Measurements from ENCODE around the gene PDK2. TPM values are rescaled to one million over a fixed set of nuclear protein-coding genes. Genes with fewer than 3 reads are reported as not detected.

The PDK2 gene
- total and polyA plus RNA-seq, 2 donors (not counting 1 experiment from before 2014, with no cell fraction given), result 19.2 to 41.0 TPM

- no peaks in the 10 kb centered on the region for H3K79me2 ChIP-seq (ENCODE audit: control insufficient read depth, insufficient read depth, low read length)
- no peaks in the 10 kb centered on the region for H4K20me1 ChIP-seq (ENCODE audit: control insufficient read depth, extremely low read depth, insufficient read depth, low read length)
- TF ChIP-seq EZH2 (IDR thresholded peaks at IDR 0.05; ENCODE audit: low read length, missing control alignments), result no peak
- TF ChIP-seq, protein P1, sequence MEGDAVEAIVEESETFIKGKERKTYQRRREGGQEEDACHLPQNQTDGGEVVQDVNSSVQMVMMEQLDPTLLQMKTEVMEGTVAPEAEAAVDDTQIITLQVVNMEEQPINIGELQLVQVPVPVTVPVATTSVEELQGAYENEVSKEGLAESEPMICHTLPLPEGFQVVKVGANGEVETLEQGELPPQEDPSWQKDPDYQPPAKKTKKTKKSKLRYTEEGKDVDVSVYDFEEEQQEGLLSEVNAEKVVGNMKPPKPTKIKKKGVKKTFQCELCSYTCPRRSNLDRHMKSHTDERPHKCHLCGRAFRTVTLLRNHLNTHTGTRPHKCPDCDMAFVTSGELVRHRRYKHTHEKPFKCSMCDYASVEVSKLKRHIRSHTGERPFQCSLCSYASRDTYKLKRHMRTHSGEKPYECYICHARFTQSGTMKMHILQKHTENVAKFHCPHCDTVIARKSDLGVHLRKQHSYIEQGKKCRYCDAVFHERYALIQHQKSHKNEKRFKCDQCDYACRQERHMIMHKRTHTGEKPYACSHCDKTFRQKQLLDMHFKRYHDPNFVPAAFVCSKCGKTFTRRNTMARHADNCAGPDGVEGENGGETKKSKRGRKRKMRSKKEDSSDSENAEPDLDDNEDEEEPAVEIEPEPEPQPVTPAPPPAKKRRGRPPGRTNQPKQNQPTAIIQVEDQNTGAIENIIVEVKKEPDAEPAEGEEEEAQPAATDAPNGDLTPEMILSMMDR (conservative IDR thresholded peaks at IDR 0.05 in 1 of 2, IDR thresholded peaks at IDR 0.05 in 1 of 2; ENCODE audit: low read depth in 1 of 2, low read length in 2 of 2), result no peak
- H3K36me3 ChIP-seq (ENCODE audit: control insufficient read depth, insufficient read depth, low read length), result peaks cover 1% of the 10 kb centered on the region
- no peak overlapping the region for H2AFZ ChIP-seq (ENCODE audit: low read length)
- H3K9ac ChIP-seq (ENCODE audit: insufficient read depth, low read length), result no peak overlapping the region
- no peak for DNase-seq (ENCODE audit: low read depth in 2 of 2)
- H3K27me3 ChIP-seq (ENCODE audit: control insufficient read depth, insufficient read depth, low read length), result no peaks in the 10 kb centered on the region
- no peak overlapping the region for H3K27ac ChIP-seq (ENCODE audit: insufficient read depth, low read length)
- no peaks in the 10 kb centered on the region for H3K9me3 ChIP-seq (ENCODE audit: control insufficient read depth, insufficient read depth, low read depth, low read length)
- H3K4me1 ChIP-seq (ENCODE audit: control insufficient read depth, extremely low read depth, insufficient read depth, low read length), result peaks cover 22% of the 10 kb centered on the region
- no peak overlapping the region for H3K4me3 ChIP-seq (replicated peaks in 1 of 4; ENCODE audit: control extremely low read depth in 1 of 4, insufficient read depth in 1 of 4, low read depth in 3 of 4, low read length in 4 of 4)
- no peak overlapping the region for H3K4me2 ChIP-seq (ENCODE audit: extremely low read depth, insufficient read depth, low read length)
These were observed 2.8 kb downstream of the PDK2 start for GRCh38 chr17:50097926-50098325.

GRCh38 chr17:50098583-50098982 is 3.4 kb downstream of the PDK2 start:
- Histone ChIP-seq H3K4me2 (ENCODE audit: extremely low read depth, insufficient read depth, low read length) (no peak overlapping the region), H3K4me3 (replicated peaks in 1 of 4; ENCODE audit: control extremely low read depth in 1 of 4, insufficient read depth in 1 of 4, low read depth in 3 of 4, low read length in 4 of 4) (no peak overlapping the region), H3K27ac (ENCODE audit: insufficient read depth, low read length) (no peak overlapping the region), H3K36me3 (ENCODE audit: control insufficient read depth, insufficient read depth, low read length) (peaks cover 1% of the 10 kb centered on the region), H3K9ac (ENCODE audit: insufficient read depth, low read length) (no peak overlapping the region), H3K27me3 (ENCODE audit: control insufficient read depth, insufficient read depth, low read length) (no peaks in the 10 kb centered on the region), H2AFZ (ENCODE audit: low read length) (no peak overlapping the region), H3K4me1 (ENCODE audit: control insufficient read depth, extremely low read depth, insufficient read depth, low read length) (peaks cover 22% of the 10 kb centered on the region), H4K20me1 (ENCODE audit: control insufficient read depth, extremely low read depth, insufficient read depth, low read length) (no peaks in the 10 kb centered on the region), H3K9me3 (ENCODE audit: control insufficient read depth, insufficient read depth, low read depth, low read length) (no peaks in the 10 kb centered on the region), H3K79me2 (ENCODE audit: control insufficient read depth, insufficient read depth, low read length) (no peaks in the 10 kb centered on the region)
- no peak for TF ChIP-seq EZH2 (IDR thresholded peaks at IDR 0.05; ENCODE audit: low read length, missing control alignments)
- TF ChIP-seq, protein P1 (conservative IDR thresholded peaks at IDR 0.05 in 1 of 2, IDR thresholded peaks at IDR 0.05 in 1 of 2; ENCODE audit: low read depth in 1 of 2, low read length in 2 of 2), result no peak
- DNase-seq (ENCODE audit: low read depth in 2 of 2), result no peak

DNA sequence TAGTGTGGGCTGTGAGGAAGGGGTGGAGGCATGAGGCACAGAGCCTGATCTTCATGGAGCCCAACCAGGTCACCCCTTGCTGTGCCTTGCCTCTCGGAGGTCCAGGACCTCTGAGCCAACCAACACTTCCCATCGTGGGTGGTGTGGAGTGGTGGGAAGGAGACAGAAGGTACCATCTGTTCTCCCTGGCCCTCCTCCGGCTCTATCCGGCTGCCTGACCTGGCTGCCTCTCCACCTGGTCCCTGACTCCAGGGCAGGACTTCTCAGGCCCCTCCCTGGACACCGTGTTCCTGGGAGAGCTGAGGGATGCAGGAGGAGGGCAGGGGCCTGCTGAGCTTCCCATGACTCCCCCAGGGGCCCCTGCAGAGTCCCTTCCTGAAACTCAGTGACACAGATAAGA is 3.9 kb downstream of the PDK2 start:
- H3K36me3 ChIP-seq (ENCODE audit: control insufficient read depth, insufficient read depth, low read length), result peaks cover 1% of the 10 kb centered on the region
- no peaks in the 10 kb centered on the region for H3K9me3 ChIP-seq (ENCODE audit: control insufficient read depth, insufficient read depth, low read depth, low read length)
- no peaks in the 10 kb centered on the region for H3K27me3 ChIP-seq (ENCODE audit: control insufficient read depth, insufficient read depth, low read length)
- no peak for DNase-seq (ENCODE audit: low read depth in 2 of 2)
- no peak overlapping the region for H2AFZ ChIP-seq (ENCODE audit: low read length)
- no peak overlapping the region for H3K4me3 ChIP-seq (replicated peaks in 1 of 4; ENCODE audit: control extremely low read depth in 1 of 4, insufficient read depth in 1 of 4, low read depth in 3 of 4, low read length in 4 of 4)
- no peak overlapping the region for H3K27ac ChIP-seq (ENCODE audit: insufficient read depth, low read length)
- no peaks in the 10 kb centered on the region for H4K20me1 ChIP-seq (ENCODE audit: control insufficient read depth, extremely low read depth, insufficient read depth, low read length)
- H3K4me2 ChIP-seq (ENCODE audit: extremely low read depth, insufficient read depth, low read length), result no peak overlapping the region
- TF ChIP-seq EZH2 (IDR thresholded peaks at IDR 0.05; ENCODE audit: low read length, missing control alignments), result no peak
- TF ChIP-seq, protein P1 (conservative IDR thresholded peaks at IDR 0.05 in 1 of 2, IDR thresholded peaks at IDR 0.05 in 1 of 2; ENCODE audit: low read depth in 1 of 2, low read length in 2 of 2), result no peak
- no peaks in the 10 kb centered on the region for H3K79me2 ChIP-seq (ENCODE audit: control insufficient read depth, insufficient read depth, low read length)
- H3K4me1 ChIP-seq (ENCODE audit: control insufficient read depth, extremely low read depth, insufficient read depth, low read length), result peaks cover 22% of the 10 kb centered on the region
- H3K9ac ChIP-seq (ENCODE audit: insufficient read depth, low read length), result no peak overlapping the region

All from fibroblast of lung (primary cell).